Embryonic facial prominence (tissue), 1 donor: ENCODE results near the gene TRIM63.

ENCODE experiments used
- DNase-seq: peaks from one replicate; pipeline ENCODE4 v3.0.0-alpha.2; 2016; ENCODE audit errors: extremely low spot score

The TRIM63 gene

DNA sequence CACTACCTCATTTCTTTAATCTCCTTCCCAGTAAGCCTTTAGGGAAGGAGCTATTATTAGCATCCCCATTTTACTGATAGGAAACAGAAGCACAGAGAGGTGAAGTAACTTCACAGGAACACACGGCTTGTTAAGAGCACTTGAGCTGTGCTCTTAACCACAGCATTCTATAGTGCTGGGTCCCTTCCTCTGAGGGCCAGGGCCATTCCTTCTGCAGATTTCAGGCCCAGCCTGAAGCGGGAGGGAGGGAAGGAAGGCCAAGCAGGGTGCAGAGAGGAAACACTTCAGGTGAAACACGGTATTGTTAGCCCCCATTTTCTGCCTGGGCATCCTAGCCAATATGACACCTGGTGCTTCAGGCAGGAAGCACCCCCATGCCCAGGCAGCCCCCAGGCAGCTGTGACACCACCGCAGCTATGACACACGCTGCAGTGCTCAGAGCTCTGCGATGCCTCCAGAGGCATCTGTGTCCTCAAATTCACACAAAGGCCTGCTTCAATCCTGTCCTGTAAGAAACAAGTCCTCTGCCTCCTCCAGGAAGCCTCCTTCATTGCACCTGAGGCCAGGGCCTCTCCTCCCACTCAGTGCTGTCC lies 50.4 kb downstream of the TRIM63 start:
- no peak for DNase-seq

DNA sequence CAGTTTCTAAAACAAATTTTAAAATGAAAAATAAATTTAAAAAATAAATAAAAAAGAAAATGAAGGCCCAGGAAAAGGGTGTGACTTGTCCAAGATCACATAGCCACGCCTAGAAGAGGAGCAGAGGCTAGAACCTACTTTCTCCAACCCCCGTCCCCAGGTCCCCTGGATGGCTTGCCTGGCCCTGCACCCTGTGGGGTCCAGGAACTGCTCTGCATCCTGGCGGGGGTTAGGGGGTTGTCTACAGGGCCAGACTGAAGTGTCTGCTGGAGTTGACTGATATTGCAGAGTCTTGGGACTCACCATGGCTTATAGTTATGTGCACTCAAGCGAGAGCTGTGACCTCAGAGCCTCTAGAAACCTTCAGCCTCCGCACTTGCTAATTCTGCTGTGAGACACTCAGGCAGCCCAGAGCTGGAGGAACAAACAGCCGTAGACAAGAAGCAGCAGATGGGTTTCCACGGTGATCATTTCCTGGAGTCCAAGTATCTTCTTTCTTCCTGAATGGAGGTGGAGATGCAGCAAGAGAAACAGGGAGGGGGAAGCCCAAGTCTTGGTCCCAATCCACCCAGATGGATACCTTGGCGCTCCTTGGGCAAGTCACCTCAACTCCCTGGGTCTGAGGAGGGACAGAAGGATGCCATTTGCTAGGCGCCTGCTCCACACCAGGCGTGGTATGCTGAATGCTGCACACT lies 51.0 kb downstream of the TRIM63 start:
- no peak for DNase-seq

- no peak for DNase-seq
Observed at GRCh38 chr1:26015358-26015757, 52.1 kb downstream of the TRIM63 start.

DNA sequence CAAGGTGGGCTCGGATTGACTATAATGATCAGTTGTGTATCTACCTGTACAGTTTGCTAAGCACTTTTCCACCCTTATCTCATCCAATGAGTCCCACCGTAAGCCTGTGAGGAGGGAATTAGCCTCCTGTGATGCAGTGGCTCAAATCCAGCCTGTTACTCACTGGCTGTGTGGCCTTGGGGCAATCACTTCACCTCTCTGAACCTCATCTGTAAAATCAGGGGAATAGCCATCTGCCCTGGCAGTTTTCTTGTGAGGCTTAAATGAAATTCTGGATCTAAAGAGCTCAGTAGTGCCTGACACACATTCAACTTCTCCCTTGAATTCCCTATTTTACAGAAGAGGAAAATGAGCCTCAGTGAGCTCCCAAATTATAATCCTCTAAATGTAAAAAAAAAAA lies 53.3 kb downstream of the TRIM63 start:
- DNase-seq, result no peak

- DNase-seq, result no peak
Observed at GRCh38 chr1:26012864-26013263, 54.6 kb downstream of the TRIM63 start.

DNA sequence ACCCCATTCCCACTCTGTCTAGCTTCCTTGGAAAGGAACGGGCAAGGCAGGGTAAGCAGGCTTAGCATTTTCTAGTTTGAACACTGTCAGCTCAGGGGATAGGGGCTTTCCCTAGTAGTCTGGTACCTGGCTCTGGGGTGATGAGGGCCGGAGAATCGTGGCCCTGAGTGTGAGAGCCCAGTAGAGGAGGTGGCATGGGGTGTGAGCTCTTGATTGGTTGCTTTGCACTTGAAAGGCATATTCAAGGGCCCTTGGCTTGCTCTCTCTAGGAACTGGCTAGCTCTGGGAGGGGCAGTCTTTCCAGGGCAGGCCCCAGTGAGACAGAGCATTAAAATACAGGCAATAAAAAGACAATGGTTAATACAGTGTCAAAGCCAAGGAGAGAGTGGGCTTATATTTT lies 56.6 kb downstream of the TRIM63 start:
- DNase-seq, result no peak

DNA sequence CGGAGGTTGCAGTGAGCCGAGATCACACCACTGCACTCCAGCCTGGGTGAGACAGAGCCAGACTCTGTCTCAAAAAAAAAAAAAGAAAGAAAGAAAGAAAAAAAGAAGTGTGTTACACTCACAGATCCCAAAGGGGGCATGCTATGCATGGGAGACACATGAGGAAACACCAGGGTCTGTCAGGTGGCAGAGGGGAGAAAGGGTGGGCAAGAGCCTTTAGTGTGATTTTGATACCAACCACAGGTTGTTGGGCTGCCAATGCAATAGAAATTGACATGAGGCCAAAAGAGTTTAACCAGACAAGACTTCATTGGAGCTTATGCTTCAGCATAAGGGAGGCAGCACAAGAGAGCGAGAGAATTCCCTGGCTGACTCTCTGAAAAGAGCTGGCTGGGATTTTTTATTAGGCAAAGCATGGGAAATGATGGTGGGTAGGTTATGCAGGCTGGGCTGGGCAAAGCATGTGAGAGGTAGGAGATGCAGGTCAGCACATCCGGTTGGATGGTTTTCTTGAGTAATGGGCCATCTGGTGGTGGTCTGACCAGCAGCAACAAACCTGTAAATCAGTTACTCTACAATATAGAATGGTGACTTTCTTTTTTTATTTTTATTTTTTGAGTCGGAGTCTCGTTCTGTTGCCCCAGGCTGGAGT lies 57.5 kb downstream of the TRIM63 start:
- no peak for DNase-seq

DNA sequence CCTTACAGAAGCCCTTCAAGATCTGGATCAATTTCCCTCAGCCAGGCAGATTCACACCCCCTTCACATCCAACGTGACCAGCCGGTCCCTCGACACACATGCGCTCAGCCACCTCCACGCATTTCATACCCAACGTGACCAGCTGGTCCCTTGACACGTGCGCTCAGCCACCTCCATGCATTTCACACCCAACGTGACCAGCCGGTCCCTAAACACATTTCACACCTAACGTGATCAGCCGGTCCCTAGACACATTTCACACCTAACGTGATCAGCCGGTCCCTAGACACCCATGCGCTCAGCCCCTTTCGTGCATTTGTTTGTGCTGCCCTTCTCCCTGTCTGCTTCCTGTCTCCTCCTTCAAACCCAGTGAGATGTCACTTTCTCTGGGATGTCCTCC lies 60.7 kb downstream of the TRIM63 start:
- DNase-seq, result no peak

DNA sequence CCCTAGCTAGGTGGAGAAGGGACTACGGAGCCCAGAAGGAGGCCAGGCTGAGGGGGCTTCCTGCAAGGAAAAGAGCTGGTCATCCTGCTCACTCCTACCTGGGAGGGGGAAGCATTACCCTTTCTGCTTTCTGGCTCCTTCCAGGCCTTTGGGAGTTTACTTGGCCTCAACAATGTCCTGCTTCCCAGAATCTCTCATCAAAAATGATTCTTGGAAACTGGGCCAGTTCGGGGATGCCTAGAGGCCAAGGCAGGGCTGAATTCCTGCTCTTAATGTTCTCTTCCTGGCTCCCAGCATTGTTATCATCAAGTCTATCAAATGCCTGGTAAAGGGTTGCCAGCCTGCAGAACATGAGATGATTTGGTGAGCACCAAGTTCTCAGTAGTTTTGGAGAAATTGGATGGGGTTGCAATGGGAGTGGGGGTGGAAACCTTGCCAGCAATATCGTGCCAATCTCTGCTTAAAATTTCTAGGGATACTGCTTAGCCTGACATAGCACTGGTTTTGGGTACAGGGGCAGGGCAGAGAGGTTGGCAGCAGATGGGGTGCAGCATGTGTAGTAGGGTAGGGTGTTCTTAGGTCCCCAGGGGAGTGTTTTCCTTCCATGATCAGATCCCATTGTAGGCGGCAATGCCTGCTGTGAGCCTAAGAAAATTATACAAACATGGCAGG lies 61.9 kb downstream of the TRIM63 start:
- DNase-seq, result no peak

GRCh38 chr1:26003756-26004155 lies 63.7 kb downstream of the TRIM63 start:
- no peak for DNase-seq

DNA sequence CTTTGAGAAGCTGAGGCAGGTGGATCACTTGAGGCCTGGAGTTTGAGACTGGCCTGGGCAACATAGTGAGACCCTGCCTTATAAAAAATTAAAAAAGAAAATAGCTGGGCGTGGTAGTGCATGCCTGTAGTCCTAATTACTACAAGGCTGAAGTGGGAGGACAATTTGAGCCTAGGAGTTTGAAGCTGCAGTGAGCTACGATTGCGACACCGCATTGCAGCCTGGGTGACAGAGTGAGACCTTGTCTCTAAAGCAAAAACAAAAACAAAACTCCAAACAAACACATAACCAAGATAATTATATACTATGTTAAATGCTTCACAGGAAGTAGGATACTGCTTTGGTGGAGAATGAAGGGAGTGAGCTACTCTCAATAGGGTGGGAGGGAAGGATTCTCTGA lies 64.2 kb downstream of the TRIM63 start:
- DNase-seq, result no peak
